NCI-H1048 (cell line): ENCODE data around the gene SLC7A9.

Experiments used
- DNase-seq: peaks from one replicate; lab custom pipeline; 2025; lab: John Stamatoyannopoulos, UW

Gene SLC7A9

GRCh38 chr19:32824916-32825608 is 44.5 kb downstream of the SLC7A9 start:
- DNase-seq, result no peak

DNA sequence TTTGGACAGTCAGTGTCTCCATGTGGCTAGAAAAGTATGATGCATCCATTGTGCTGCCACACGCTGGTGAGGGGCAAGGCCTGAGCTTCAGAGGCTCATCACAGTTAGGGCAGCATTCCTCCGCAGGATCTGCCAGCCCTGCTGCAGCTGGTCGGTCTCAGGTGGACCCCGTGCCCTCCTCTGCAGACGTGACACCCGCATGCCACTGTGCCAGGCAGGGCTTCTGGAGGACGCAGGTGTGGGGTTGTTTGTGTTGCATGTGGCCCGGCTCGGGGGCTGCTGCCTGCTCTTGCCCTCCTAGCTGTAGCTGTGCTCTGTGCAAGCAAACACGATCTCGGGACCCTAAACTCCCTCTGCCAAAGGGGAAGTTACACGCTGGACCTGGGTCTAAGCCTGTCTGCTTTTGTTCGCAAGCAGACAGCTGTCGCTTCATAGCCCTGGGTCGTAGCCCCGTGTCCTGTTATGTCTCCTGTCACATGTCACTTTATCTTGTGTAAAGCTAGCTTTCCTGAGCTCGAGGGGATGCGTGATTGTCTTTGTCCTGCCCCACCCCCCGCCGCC is 45.3 kb downstream of the SLC7A9 start:
- DNase-seq, result no peak

DNA sequence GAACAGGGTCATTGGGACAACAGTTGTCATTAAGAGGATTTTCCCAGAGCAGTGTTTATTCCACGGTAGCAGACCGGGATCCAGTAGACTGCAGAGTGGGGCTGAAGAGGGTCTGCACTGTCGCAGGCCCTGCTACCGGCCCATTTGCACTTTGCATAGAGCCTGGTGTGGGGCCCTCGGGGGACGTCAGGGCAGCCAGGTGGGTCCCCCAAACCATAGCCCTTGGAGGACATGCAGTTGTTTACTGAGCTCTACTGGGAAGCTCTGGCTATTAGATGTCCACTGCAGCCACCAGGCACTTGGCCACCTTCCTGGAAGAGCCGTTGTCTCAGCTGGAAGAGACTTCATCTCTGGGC is 45.8 kb downstream of the SLC7A9 start:
- DNase-seq, result no peak

GRCh38 chr19:32822916-32823746 is 46.4 kb downstream of the SLC7A9 start:
- no peak for DNase-seq

DNA sequence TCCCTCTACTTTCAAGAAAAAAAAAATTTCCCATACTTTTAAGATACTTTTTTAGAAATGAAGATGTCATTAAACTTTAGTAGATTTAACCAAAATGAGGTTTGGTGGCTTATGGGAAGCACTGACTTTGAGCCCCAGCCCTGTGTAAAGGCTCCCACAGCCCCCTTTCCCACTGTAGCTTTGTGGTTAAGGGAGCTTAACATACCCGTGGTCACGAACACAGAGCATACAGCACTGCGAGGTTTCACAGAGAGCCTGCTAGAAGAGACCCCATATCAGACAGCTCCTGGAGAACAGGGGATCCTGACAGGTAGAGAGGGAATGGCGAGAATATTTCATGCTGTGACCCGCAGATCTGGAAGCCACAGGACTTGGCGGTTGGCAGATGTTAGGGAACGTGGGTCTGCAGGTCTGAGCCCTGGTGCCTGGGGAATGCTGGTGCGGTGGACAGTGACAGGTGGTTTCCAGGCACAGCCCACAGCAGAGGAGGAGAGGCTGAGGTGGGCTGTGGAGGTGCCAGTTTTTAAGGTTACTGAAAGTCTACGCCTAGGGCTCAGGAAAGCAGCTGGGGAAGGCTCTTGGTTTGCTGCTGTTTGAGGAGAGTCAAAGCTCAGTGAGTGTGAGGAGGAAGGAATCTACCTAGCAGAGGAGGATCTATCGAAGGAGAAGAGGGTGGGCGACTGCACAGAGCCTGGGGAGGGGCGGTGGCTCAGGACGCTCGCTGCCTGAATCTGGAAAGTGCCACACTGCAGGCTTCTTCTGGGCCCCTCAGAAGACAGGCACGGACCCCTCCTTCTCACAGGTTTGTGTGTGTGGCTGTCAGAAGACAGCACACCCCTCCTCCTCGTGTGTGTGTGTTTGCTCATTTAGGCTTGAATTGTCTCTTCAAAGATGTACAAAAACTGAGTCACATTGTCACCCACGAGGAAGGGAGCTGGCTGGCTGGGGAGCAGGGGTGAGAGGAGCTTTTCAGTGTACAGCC is 49.9 kb downstream of the SLC7A9 start:
- DNase-seq, result no peak

DNA sequence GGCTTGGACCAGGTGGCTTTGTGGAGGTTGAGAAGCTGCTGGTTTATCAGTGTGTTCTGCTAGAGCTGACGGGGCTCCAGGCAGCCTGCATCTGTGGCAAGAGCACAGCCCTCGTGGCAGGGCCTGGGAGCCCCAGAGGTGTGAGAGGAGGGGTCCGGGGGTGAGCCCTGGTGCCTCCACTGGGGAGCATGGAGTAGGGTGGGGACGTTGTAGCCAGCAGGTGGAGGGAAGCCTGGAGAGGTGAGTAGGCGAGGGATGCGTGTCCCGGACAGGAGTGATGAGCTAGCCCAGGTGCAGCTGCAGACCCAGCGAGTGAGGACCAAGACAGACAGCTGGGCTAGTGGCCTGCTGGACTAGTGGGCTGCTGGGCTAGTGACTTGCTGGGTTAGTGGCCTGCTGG is 51.0 kb downstream of the SLC7A9 start:
- no peak for DNase-seq

GRCh38 chr19:32817569-32818476 is 51.7 kb downstream of the SLC7A9 start:
- DNase-seq, result no peak

GRCh38 chr19:32816555-32817099 is 52.9 kb downstream of the SLC7A9 start:
- no peak for DNase-seq

GRCh38 chr19:32814624-32815023 is 54.9 kb downstream of the SLC7A9 start:
- DNase-seq, result no peak

GRCh38 chr19:32813862-32814425 is 55.6 kb downstream of the SLC7A9 start:
- no peak for DNase-seq

- DNase-seq, result no peak
Measured at GRCh38 chr19:32812571-32812970, 57.0 kb downstream of the SLC7A9 start.

GRCh38 chr19:32812036-32812435 is 57.5 kb downstream of the SLC7A9 start:
- no peak for DNase-seq

DNA sequence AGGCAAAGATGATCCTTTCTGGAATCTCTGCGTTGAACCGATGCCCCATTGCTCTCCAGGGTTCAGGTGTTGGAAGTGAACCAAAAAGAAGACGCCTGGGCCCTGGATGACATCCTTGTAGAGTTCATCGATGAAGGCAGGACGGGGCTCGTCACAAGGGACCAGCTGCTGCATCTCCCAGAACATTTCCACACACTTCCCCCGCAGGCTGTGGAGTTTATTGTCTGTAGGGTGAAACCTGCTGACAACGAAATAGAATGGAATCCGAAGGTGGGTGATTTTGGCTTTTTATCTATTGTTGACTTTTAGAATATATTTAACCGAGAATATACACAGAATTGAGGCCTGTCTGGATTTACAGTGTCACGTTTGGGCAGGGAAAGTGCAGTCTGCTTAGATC is 58.4 kb downstream of the SLC7A9 start:
- no peak for DNase-seq

GRCh38 chr19:32810452-32810851 is 59.1 kb downstream of the SLC7A9 start:
- DNase-seq, result no peak

DNA sequence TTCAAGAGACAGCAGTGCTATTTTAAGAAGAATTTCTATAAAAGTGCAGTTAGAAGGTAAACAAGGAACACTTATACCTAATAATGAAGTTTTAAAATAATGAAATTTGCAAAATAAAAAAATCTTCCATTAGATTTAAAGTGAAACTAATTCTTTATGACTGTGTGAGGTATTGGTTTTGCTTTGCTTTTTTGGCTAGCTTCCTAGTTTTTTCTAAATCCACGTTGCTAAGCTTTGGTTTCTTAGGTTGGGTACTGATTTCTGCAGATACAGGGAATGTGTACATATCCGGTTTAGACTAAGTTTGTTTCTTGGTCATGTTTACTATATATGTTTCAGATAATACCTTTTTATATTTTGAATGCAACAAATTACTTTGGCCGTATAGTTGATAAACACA is 59.8 kb downstream of the SLC7A9 start:
- no peak for DNase-seq

- no peak for DNase-seq
Measured at GRCh38 chr19:32809254-32809653, 60.3 kb downstream of the SLC7A9 start.

DNA sequence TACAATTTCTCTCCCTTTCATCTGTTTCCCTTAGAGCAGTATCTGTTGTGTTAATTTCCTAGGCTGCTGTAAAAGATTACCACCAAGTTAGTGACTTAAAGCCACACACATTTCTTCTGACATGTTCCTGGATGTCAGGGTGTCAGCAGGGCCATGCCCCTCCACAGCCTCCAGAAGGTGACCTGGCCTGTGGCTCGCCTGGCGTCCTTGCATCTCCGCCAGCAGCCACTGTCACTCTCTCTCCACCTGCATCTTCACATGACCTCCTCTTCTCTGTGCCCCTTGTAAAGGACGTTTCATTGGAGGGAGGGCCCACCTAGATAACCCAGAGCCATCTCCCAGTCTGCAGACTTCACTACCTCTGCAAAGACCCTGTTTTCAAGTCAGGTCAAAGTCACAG is 61.3 kb downstream of the SLC7A9 start:
- no peak for DNase-seq

GRCh38 chr19:32802840-32803239 is 66.7 kb downstream of the SLC7A9 start:
- no peak for DNase-seq

DNA sequence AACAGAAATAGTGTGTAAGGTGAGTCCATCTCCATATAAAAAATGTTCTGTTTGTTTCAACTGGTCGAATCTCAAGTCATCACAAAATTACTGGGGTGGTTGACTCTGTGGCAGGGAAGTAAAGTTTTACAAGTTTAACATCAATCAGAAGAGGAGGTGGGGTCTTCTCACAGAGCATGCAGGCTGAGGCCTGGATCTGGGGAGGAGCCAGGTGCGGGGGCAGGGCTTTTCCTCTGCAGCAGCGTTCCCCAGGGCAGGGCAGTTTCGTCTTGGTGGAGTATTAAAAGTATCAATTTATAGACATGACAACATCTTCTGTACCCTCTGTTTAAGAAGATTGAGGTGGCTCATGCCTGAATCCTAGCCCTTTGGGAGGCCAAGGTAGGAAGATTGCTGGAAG is 68.8 kb downstream of the SLC7A9 start:
- DNase-seq, result no peak

GRCh38 chr19:32800191-32800590 is 69.4 kb downstream of the SLC7A9 start:
- no peak for DNase-seq
